Fibroblast of skin of scalp (primary cell): Measurements from ENCODE around the gene CNTN5.
"Not testable (repeated sequence)": the region's sequence is repeated elsewhere in the genome, so short reads cannot be mapped to it uniquely, and the experiment has no call there.

ENCODE experiments used
- DNase-seq: peaks from one replicate; pipeline ENCODE4 v3.0.0-alpha.2; 2013

The CNTN5 gene

GRCh38 chr11:99277281-99277680 lies 256.5 kb downstream of the CNTN5 start:
- no peak for DNase-seq

- DNase-seq: no peak
Measured at GRCh38 chr11:99279266-99279665, 258.5 kb downstream of the CNTN5 start.

GRCh38 chr11:99281331-99281730 lies 260.6 kb downstream of the CNTN5 start:
- no peak for DNase-seq

- not testable (repeated sequence) for DNase-seq
Measured at GRCh38 chr11:99297925-99298324, 277.2 kb downstream of the CNTN5 start.

GRCh38 chr11:99307510-99308088 lies 286.9 kb downstream of the CNTN5 start:
- no peak for DNase-seq

- DNase-seq: no peak
Measured at GRCh38 chr11:99311870-99312269, 291.1 kb downstream of the CNTN5 start.

GRCh38 chr11:99316776-99317520 lies 296.2 kb downstream of the CNTN5 start:
- peak; percentile 49 for DNase-seq

GRCh38 chr11:99320769-99321290 lies 300.1 kb downstream of the CNTN5 start:
- no peak for DNase-seq

GRCh38 chr11:99325847-99326246 lies 305.1 kb downstream of the CNTN5 start:
- peak; percentile 89 for DNase-seq

GRCh38 chr11:99327066-99327465 lies 306.3 kb downstream of the CNTN5 start:
- no peak for DNase-seq

- peak; percentile 16 for DNase-seq
Measured at GRCh38 chr11:99327527-99327926, 306.8 kb downstream of the CNTN5 start.

GRCh38 chr11:99333621-99334020 lies 312.9 kb downstream of the CNTN5 start:
- no peak for DNase-seq

GRCh38 chr11:99343117-99343516 lies 322.4 kb downstream of the CNTN5 start:
- DNase-seq: no peak

- DNase-seq: peak; percentile 22
Measured at GRCh38 chr11:99349151-99349673, 328.5 kb downstream of the CNTN5 start.

GRCh38 chr11:99351624-99352023 lies 330.9 kb downstream of the CNTN5 start:
- peak; percentile 27 for DNase-seq

GRCh38 chr11:99352642-99353041 lies 331.9 kb downstream of the CNTN5 start:
- no peak for DNase-seq

- no peak for DNase-seq
Measured at GRCh38 chr11:99366546-99366945, 345.8 kb downstream of the CNTN5 start.

- peak; percentile 4 for DNase-seq
Measured at GRCh38 chr11:99368583-99368982, 347.8 kb downstream of the CNTN5 start.

GRCh38 chr11:99370549-99371216 lies 349.9 kb downstream of the CNTN5 start:
- peak; percentile 60 for DNase-seq

- no peak for DNase-seq
Measured at GRCh38 chr11:99371257-99371656, 350.5 kb downstream of the CNTN5 start.

- no peak for DNase-seq
Measured at GRCh38 chr11:99376463-99376862, 355.7 kb downstream of the CNTN5 start.

- DNase-seq: no peak
Measured at GRCh38 chr11:99383648-99384245, 363.0 kb downstream of the CNTN5 start.

- no peak for DNase-seq
Measured at GRCh38 chr11:99391245-99391644, 370.5 kb downstream of the CNTN5 start.
